ENCODE measurements around the gene VPS11. TPM values are rescaled to one million over a fixed set of nuclear protein-coding genes. Genes with fewer than 3 reads are reported as not detected.

VPS11 gene
- total and polyA plus RNA-seq, 4 donors, result 21.8 to 60.5 (median 26.5) TPM

DNA sequence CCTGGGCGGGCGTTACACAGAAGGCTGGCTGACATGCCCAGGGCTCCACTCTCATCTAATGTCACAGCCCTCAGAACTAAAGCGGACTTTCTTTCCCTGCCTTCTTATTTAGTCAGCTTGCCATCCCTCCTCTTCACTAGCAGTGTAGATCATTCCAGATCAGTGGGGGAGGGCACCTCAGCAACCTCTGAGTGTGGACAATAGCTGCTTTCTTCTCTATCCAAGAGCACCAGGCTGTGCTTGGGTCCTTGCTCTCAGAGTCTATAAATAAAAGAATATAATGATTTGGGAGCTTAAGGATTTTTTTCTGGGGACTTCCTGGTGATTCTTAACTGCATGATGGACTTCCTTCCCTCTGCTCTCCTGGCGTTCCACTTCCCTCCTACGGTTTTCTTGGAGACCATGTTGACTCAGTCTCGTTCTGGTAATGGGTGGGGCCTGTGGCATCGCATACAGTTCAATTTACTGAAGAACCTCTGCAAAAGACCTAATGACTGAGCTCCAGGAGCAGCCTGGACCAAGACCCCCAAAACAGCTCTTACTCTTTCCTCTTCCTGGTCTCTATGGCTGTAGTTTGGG is 14.2 kb downstream of the VPS11 start:
- H3K4me1 ChIP-seq (ENCODE audit: control insufficient read depth in 1 of 2, insufficient read depth in 2 of 2, low read length in 2 of 2), result no peaks in the 10 kb centered on the region
- H3K36me3 ChIP-seq (ENCODE audit: control insufficient read depth in 1 of 2, insufficient read depth in 2 of 2, low read length in 1 of 2), result peaks cover 4 to 17% of the 10 kb centered on the region in 2 donors
- H3K27me3 ChIP-seq (ENCODE audit: control insufficient read depth in 1 of 2, insufficient read depth in 2 of 2, low read length in 1 of 2), result no peaks in the 10 kb centered on the region
- intact Hi-C loops (cut with DNase I), result no loop called here
- no peak overlapping the region for H3K27ac ChIP-seq (ENCODE audit: low read depth in 1 of 2, low read length in 2 of 2)
- 76 to 78% methylated on average over 7 of the region's 7 CpGs for WGBS, 2 donors
- ATAC-seq (ENCODE audit: low FRiP score) (no peak), DNase-seq (peak in 1 of 2 donors; percentile 26)
- no peak overlapping the region for H3K4me3 ChIP-seq (ENCODE audit: low read length in 2 of 2)
- no peaks in the 10 kb centered on the region for H3K9me3 ChIP-seq (ENCODE audit: control insufficient read depth, low read length)

DNA sequence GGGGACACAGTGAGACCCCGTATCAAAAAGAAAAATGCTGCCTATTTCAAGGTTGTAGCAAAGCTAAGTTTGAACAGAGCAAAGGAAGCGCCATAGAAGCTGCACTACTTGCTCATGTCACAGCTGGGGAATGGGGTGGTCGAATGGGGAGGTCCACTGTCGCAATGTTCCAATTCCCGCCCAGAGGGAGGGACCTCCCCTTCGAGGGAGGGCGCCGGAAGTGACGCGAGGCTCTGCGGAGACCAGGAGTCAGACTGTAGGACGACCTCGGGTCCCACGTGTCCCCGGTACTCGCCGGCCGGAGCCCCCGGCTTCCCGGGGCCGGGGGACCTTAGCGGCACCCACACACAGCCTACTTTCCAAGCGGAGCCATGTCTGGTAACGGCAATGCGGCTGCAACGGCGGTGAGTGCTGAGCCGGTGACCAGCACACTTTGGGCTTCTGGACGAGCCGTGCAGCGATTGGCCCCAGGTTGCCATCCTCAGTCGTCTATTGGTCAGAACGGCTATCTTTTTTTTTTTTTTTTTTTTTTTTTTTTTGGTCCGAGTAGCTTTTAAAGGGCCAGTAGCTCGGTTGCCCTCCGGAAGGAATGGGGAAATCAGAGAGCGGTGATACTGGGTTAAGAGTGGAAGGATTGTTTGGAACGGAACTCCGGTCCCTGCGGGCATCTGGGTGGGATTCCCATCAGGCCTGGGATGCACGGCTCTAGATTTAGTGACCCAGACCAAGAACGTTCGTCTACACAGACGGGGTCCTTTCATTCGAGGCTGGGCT is 17.2 kb downstream of the VPS11 start, which contains the start of gene HMBS:
HMBS (plus strand) TSS at position 219 of the 774 bp plus-strand sequence; CDS start at position 372, 153 bp downstream.
- peak; percentile 98 for ATAC-seq (ENCODE audit: low FRiP score)
- H3K27me3 ChIP-seq (ENCODE audit: control insufficient read depth in 1 of 2, insufficient read depth in 2 of 2, low read length in 1 of 2), result no peaks in the 10 kb centered on the region
- no peaks in the 10 kb centered on the region for H3K4me1 ChIP-seq (ENCODE audit: control insufficient read depth in 1 of 2, insufficient read depth in 2 of 2, low read length in 2 of 2)
- H3K4me3 ChIP-seq (ENCODE audit: low read length in 2 of 2), result peak within 1 kb of the TSS; percentile 46 to 49
- H3K27ac ChIP-seq (ENCODE audit: low read depth in 1 of 2, low read length in 2 of 2), result peak within 1 kb of the TSS in 1 of 2 donors; percentile 80
- DNase-seq, result peak; percentile 95 to 98
- 1% methylated on average over 45 of the region's 45 CpGs for WGBS, 2 donors
- H3K9me3 ChIP-seq (ENCODE audit: control insufficient read depth, low read length), result no peaks in the 10 kb centered on the region
- intact Hi-C loops (cut with DNase I), result no loop called here
- H3K36me3 ChIP-seq (ENCODE audit: control insufficient read depth in 1 of 2, insufficient read depth in 2 of 2, low read length in 1 of 2), result peaks cover 0 to 2% of the 10 kb centered on the region in 2 donors

DNA sequence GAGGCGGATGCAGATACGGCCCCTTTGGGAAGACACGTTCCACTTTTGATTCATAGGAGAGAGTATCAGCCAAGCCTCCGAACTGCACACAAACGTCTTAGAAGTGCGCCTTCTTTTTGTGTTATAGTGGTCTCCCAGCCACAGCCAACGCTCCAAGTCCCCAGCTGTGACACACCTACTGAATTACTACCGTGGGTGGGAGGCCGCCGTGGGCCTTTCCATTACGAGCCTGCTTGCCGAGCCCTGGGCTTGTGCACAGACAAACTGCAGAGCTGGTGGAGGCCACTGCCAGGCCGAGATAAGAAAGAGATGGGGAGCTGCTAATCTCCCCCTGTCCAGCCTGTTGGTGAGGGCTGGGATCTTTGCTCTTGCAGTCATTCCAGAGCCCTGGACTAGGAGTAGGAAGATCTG is 17.8 kb downstream of the VPS11 start:
- Histone ChIP-seq H3K9me3 (ENCODE audit: control insufficient read depth, low read length) (no peaks in the 10 kb centered on the region), H3K36me3 (ENCODE audit: control insufficient read depth in 1 of 2, insufficient read depth in 2 of 2, low read length in 1 of 2) (peaks cover 0 to 2% of the 10 kb centered on the region in 2 donors), H3K4me3 (ENCODE audit: low read length in 2 of 2) (peak overlapping the region; percentile 3 to 17), H3K27ac (ENCODE audit: low read depth in 1 of 2, low read length in 2 of 2) (peak overlapping the region in 1 of 2 donors; percentile 48), H3K4me1 (ENCODE audit: control insufficient read depth in 1 of 2, insufficient read depth in 2 of 2, low read length in 2 of 2) (no peaks in the 10 kb centered on the region), H3K27me3 (ENCODE audit: control insufficient read depth in 1 of 2, insufficient read depth in 2 of 2, low read length in 1 of 2) (no peaks in the 10 kb centered on the region)
- peak in 1 of 2 donors; percentile 75 for DNase-seq
- WGBS, 2 donors, result 0 to 1% methylated on average over 13 of the region's 13 CpGs
- peak; percentile 37 for ATAC-seq (ENCODE audit: low FRiP score)
- intact Hi-C loops (cut with DNase I), result no loop called here

DNA sequence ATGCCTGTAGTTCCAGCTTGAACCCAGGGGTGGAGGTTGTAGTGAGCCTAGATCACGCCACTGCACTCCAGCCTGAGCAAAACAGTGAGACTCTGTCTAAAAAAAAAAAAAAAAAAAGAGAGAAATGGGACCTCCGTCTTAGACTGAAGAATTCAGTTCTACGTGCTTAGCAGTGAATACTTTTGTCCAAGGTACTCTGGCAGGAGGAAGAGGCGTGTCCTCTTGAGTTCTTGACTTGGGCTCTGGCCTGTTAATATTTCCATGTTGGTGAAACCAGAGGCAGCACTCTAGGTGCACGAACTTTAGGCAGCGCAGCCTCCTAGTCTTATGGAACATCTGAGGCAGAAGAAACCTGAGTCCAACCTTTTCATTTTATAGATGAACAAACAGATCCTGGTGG is 19.5 kb downstream of the VPS11 start:
- peak in 1 of 2 donors; percentile 11 for DNase-seq
- no peaks in the 10 kb centered on the region for H3K27me3 ChIP-seq (ENCODE audit: control insufficient read depth in 1 of 2, insufficient read depth in 2 of 2, low read length in 1 of 2)
- H3K4me3 ChIP-seq (ENCODE audit: low read length in 2 of 2), result no peak overlapping the region
- no peak for ATAC-seq (ENCODE audit: low FRiP score)
- intact Hi-C loops (cut with DNase I), result no loop called here
- H3K36me3 ChIP-seq (ENCODE audit: control insufficient read depth in 1 of 2, insufficient read depth in 2 of 2, low read length in 1 of 2), result peaks cover 0 to 2% of the 10 kb centered on the region in 2 donors
- H3K9me3 ChIP-seq (ENCODE audit: control insufficient read depth, low read length), result no peaks in the 10 kb centered on the region
- no peaks in the 10 kb centered on the region for H3K4me1 ChIP-seq (ENCODE audit: control insufficient read depth in 1 of 2, insufficient read depth in 2 of 2, low read length in 2 of 2)
- 87 to 91% methylated on average over 6 of the region's 6 CpGs for WGBS, 2 donors
- no peak overlapping the region for H3K27ac ChIP-seq (ENCODE audit: low read depth in 1 of 2, low read length in 2 of 2)

DNA sequence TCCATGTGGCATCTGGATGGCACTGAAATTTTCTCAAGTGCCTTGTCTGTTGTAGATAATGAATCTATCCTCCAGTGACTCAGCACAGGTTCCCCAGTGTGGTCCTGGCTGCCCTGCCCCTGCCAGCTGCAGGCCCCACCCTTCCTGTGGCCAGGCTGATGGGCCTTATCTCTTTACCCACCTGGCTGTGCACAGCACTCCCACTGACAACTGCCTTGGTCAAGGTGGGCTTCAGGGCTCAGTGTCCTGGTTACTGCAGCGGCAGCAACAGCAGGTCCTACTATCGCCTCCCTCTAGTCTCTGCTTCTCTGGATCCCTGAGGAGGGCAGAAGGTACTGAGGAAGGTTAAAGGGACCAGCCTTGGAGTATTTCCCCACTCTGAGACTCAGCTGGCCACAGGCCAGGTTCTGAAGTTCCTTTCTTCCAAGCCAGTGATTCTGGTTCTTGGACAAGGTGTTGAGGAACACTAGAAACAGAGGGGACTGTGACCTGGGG is 20.2 kb downstream of the VPS11 start:
- Histone ChIP-seq H3K4me3 (ENCODE audit: low read length in 2 of 2) (no peak overlapping the region), H3K9me3 (ENCODE audit: control insufficient read depth, low read length) (no peaks in the 10 kb centered on the region), H3K27ac (ENCODE audit: low read depth in 1 of 2, low read length in 2 of 2) (no peak overlapping the region), H3K4me1 (ENCODE audit: control insufficient read depth in 1 of 2, insufficient read depth in 2 of 2, low read length in 2 of 2) (no peaks in the 10 kb centered on the region), H3K36me3 (ENCODE audit: control insufficient read depth in 1 of 2, insufficient read depth in 2 of 2, low read length in 1 of 2) (peaks cover 0 to 2% of the 10 kb centered on the region in 2 donors), H3K27me3 (ENCODE audit: control insufficient read depth in 1 of 2, insufficient read depth in 2 of 2, low read length in 1 of 2) (no peaks in the 10 kb centered on the region)
- 97 to 98% methylated on average over 2 of the region's 2 CpGs for WGBS, 2 donors
- ATAC-seq (ENCODE audit: low FRiP score) (no peak), DNase-seq (peak in 1 of 2 donors; percentile 41)
- intact Hi-C loops (cut with DNase I), result no loop called here

DNA sequence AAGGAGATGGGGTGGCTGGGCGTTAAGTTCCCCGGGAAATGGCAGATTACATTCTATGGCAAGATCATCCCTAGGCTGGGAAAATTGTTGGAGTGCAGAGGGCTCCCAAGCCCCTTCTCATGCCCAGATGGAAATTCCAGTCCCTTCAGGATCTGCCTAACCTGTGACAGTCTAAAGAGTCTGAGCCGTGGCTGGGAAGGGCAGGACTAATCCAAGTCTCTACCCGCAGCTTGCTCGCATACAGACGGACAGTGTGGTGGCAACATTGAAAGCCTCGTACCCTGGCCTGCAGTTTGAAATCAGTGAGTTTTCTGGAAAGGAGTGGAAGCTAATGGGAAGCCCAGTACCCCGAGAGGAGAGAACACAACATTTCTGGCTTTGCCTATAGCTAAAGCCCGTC is 20.8 kb downstream of the VPS11 start:
- no peaks in the 10 kb centered on the region for H3K9me3 ChIP-seq (ENCODE audit: control insufficient read depth, low read length)
- H3K4me1 ChIP-seq (ENCODE audit: control insufficient read depth in 1 of 2, insufficient read depth in 2 of 2, low read length in 2 of 2), result no peaks in the 10 kb centered on the region
- DNase-seq (peak in 1 of 2 donors; percentile 31), ATAC-seq (ENCODE audit: low FRiP score) (no peak)
- 93 to 95% methylated on average over 9 of the region's 9 CpGs for WGBS, 2 donors
- no peak overlapping the region for H3K4me3 ChIP-seq (ENCODE audit: low read length in 2 of 2)
- H3K36me3 ChIP-seq (ENCODE audit: control insufficient read depth in 1 of 2, insufficient read depth in 2 of 2, low read length in 1 of 2), result peaks cover 0 to 2% of the 10 kb centered on the region in 2 donors
- intact Hi-C loops (cut with DNase I), result no loop called here
- no peak overlapping the region for H3K27ac ChIP-seq (ENCODE audit: low read depth in 1 of 2, low read length in 2 of 2)
- H3K27me3 ChIP-seq (ENCODE audit: control insufficient read depth in 1 of 2, insufficient read depth in 2 of 2, low read length in 1 of 2), result no peaks in the 10 kb centered on the region

DNA sequence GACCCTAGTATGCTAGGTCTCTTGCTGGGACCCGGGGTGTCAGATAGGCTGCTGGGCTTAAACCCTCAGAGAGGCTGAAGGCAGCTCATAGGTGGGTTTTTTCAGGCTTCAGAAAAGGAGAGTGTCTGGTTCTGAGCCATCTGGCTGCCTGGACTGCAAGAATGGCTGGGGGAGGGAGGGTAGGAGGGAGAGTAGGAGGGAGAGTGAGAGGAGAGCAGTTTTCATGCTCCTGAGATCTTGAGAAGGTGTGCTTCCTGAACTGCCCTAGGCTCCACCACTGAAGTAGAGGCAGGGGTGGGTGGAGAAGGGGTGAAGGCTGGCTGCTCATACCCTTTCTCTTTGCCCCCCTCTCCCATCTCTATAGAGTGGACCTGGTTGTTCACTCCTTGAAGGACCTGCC is 21.7 kb downstream of the VPS11 start:
- 87 to 92% methylated on average over 1 of the region's 1 CpG for WGBS, 2 donors

DNA sequence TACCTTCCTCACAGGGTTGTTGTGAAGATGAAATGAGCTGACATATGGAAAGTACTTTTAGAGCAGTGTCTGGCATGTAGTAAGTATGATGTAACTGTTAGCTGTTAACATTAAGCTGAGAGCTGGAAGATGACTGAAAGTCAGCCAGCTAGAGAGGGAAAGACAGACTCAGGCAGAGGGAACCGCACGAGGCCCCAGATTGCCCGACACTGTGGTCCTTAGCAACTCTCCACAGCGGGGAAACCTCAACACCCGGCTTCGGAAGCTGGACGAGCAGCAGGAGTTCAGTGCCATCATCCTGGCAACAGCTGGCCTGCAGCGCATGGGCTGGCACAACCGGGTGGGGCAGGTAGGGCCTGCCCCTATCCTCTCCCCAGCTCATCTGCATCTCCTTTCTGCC is 23.6 kb downstream of the VPS11 start:
- no peaks in the 10 kb centered on the region for H3K4me1 ChIP-seq (ENCODE audit: control insufficient read depth in 1 of 2, insufficient read depth in 2 of 2, low read length in 2 of 2)
- no peak overlapping the region for H3K4me3 ChIP-seq (ENCODE audit: low read length in 2 of 2)
- intact Hi-C loops (cut with DNase I), result loop anchor here in 1 of 2 donors (5.0 kb wide), 1 partner anchor 106 kb away; no protein-coding TSS in a partner anchor
- ATAC-seq (ENCODE audit: low FRiP score) (no peak), DNase-seq (no peak)
- no peaks in the 10 kb centered on the region for H3K9me3 ChIP-seq (ENCODE audit: control insufficient read depth, low read length)
- H3K27ac ChIP-seq (ENCODE audit: low read depth in 1 of 2, low read length in 2 of 2), result no peak overlapping the region
- H3K27me3 ChIP-seq (ENCODE audit: control insufficient read depth in 1 of 2, insufficient read depth in 2 of 2, low read length in 1 of 2), result no peaks in the 10 kb centered on the region
- 64 to 72% methylated on average over 9 of the region's 9 CpGs for WGBS, 2 donors
- peaks cover 0 to 2% of the 10 kb centered on the region in 2 donors for H3K36me3 ChIP-seq (ENCODE audit: control insufficient read depth in 1 of 2, insufficient read depth in 2 of 2, low read length in 1 of 2)

More for the DNA sequence above, 21.7 kb downstream of the VPS11 start:
- H3K4me3 ChIP-seq (ENCODE audit: low read length in 2 of 2), result no peak overlapping the region
- ATAC-seq (ENCODE audit: low FRiP score) (no peak), DNase-seq (peak in 1 of 2 donors; percentile 33)
- H3K27ac ChIP-seq (ENCODE audit: low read depth in 1 of 2, low read length in 2 of 2), result no peak overlapping the region
- intact Hi-C loops (cut with DNase I), result no loop called here
- H3K27me3 ChIP-seq (ENCODE audit: control insufficient read depth in 1 of 2, insufficient read depth in 2 of 2, low read length in 1 of 2), result no peaks in the 10 kb centered on the region
- no peaks in the 10 kb centered on the region for H3K9me3 ChIP-seq (ENCODE audit: control insufficient read depth, low read length)
- peaks cover 0 to 2% of the 10 kb centered on the region in 2 donors for H3K36me3 ChIP-seq (ENCODE audit: control insufficient read depth in 1 of 2, insufficient read depth in 2 of 2, low read length in 1 of 2)
- no peaks in the 10 kb centered on the region for H3K4me1 ChIP-seq (ENCODE audit: control insufficient read depth in 1 of 2, insufficient read depth in 2 of 2, low read length in 2 of 2)

All from aorta (tissue), 5 donors.